HFF-Myc (cell line): ENCODE measurements around the gene SMYD3.

ENCODE experiments used
- DNase-seq: peaks from one replicate; pipeline ENCODE4 v3.0.0-alpha.2; 2011; ENCODE audit warnings: low read depth; ENCODE audit errors: extremely low read depth
- H3K4me3 ChIP-seq: replicated peaks from 2 replicates; pipeline ENCODE4 v1.5.1; 2011; ENCODE audit warnings: low read depth, mild to moderate bottlenecking, control low read depth, low read length
- TF ChIP-seq, protein P1 (sequence below): IDR thresholded peaks from 2 replicates; pipeline ENCODE4 v1.5.1; 2012; ENCODE audit warnings: mild to moderate bottlenecking, low read depth, low read length, control low read depth; ENCODE audit errors: missing control alignments

SMYD3 gene

DNA sequence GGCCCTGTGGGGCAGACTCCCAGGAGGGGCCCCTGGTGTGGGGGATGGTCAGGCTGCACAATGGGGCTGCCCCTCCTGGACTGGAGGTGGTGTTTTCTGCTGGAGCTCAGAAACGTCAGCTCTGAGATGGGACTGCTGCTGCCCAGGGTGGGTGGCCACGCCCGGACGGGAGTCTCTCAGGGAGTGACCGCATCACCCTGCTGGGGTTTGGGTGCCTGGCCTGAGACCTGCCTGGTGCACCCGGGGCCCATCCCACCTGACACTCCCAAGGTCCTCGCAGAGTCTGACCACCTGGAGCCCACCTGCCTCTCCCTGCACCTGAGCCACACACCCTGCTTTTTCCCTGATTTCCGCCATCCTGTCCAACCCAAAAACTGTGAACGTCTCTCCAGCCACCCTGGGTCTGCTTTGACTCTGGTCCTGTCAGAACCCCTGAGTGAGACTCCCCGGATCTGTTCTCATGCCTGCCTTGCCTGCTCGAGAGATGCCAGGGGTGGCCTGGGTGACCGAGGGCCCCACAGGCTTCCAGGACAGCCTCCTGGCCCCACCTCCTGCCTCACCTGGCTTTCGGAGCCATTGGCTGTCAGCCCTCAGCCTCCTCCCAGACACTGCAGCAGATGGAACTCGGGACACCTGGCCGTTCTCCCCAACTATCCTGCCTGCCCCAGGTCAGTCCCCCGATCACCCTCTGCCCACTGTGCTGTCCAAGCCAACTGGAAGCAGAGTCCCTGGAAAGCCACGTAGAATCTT, 11.6 kb upstream of the SMYD3 start:
- no peak overlapping the region for H3K4me3 ChIP-seq
- TF ChIP-seq, protein P1, sequence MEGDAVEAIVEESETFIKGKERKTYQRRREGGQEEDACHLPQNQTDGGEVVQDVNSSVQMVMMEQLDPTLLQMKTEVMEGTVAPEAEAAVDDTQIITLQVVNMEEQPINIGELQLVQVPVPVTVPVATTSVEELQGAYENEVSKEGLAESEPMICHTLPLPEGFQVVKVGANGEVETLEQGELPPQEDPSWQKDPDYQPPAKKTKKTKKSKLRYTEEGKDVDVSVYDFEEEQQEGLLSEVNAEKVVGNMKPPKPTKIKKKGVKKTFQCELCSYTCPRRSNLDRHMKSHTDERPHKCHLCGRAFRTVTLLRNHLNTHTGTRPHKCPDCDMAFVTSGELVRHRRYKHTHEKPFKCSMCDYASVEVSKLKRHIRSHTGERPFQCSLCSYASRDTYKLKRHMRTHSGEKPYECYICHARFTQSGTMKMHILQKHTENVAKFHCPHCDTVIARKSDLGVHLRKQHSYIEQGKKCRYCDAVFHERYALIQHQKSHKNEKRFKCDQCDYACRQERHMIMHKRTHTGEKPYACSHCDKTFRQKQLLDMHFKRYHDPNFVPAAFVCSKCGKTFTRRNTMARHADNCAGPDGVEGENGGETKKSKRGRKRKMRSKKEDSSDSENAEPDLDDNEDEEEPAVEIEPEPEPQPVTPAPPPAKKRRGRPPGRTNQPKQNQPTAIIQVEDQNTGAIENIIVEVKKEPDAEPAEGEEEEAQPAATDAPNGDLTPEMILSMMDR: no peak
- DNase-seq: no peak

DNA sequence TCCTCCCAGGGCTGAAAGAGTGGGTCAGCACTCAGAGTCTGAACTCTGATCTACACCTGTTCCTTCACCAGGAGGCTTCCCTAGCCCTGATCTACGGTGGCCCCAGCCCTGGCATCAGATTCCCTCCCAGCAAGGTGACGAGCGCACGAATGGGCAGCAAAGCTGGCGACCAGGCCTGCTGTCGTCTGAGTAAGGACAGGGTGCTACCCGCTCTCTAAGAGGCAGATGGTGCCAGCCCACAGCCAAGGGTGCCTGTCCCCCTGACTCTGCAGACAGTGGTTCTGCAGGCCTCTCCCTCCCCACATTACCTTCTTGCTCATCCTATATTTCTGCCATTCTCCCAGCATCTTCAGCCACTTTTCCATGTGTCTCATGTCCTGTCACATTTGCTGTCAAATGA, 10.3 kb upstream of the SMYD3 start:
- TF ChIP-seq, protein P1: no peak
- H3K4me3 ChIP-seq: no peak overlapping the region
- no peak for DNase-seq

DNA sequence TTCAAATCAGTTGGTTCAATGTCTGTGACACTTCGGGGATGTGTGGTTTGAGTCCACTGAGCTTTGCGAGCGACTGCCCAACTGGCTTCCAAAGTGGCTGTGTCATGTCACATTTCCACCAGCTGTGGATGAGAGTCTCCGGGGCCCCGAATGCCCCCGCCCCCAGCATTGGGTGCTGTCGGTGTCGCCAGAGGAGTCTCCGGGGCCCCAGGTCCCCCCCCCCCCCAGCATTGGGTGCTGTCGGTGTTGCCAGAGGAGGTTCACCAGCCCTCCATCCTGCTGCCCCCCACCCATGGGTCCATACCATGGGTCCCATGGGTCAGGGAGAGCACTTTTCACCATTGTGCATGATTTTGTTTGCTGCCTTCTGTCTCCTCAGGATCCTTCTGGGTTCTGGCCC, 9.0 kb upstream of the SMYD3 start:
- TF ChIP-seq, protein P1: no peak
- no peak for DNase-seq
- no peak overlapping the region for H3K4me3 ChIP-seq

DNA sequence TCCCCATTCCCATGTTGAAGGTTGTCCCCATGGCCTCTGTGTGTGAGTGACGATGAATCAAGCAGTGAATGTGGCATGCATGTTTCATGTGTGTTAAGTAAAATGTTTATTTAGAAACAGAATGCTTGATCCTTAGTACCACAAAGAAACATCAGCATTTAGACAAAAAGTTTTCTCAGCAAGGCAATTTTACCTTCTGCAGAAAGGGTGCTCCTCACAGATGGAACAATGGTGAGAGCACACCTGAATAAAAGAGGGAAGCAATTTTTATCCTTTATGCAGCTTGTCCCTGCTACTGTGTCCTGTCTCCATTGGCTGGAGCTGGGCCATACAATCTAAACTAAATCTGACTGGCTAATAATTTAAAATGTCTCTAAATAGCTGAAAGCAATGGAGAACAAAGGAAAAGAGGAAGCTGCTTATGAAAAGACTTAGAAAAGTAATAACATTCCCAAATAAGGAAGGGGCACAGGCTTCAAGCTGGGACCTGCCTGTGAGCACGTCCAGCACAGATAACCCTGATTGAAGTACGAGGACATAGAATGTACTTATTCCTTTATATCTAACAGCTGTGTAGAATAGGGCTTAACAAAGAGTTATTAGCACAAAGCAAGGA, 8.4 kb upstream of the SMYD3 start:
- TF ChIP-seq, protein P1: no peak
- DNase-seq: no peak
- no peak overlapping the region for H3K4me3 ChIP-seq

DNA sequence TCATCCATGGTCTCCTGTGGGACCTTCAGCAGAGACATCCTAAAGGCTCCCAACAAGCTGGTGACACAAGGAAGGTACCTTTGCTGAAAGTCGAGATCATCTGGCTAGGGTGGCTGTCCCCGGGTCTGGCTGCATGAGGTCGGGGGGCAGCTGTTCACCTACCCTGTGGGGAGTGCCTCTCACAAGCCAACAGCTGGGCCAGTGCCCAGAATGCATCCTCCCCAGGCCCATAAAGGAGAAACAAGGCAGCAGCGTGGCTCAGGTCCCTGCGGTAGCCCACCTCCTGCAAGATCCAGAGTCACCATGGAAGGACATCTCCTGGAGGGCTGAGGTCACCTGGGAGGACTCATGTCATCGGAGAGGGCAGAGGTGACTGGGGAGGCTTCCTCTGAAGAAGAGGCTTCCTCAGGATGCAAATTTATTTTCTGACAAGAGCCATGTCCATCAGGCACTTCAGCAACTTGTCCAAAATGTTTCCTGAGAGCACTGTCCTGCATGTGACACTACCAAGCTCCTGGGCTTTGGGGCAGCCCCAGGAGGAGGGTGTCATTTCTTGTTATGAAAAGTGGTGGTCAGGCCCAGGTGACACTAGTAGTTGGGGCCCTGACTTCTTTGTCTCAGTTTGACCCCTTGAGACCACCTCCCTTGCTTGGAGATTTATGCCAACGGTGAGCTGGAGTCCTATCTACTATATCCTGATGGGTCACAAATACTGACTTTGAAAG, 6.7 kb upstream of the SMYD3 start:
- DNase-seq: no peak
- no peak overlapping the region for H3K4me3 ChIP-seq
- TF ChIP-seq, protein P1: no peak

DNA sequence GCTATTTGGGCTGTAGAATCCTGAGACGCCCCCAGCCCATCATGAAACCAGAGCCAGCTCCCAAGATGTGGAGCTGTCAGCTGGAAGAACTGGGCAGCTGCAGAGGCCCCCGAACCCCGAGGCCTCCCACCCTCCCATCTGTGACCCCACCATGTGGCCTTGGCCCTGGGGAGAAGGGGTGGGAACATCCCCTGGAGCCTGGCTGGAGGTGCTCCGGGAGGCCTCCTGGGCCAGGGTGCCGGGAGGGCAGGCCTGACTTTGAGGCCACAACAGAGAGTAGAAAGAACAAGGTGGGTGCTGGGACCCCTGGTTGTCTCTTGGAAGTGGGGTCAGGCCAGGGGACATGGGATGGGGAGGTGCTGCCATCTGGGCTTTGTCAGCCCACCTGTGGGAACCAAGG, 6.0 kb upstream of the SMYD3 start:
- no peak for DNase-seq
- H3K4me3 ChIP-seq: no peak overlapping the region
- TF ChIP-seq, protein P1: no peak
